BJ (cell line): ENCODE results near the gene CDH22. TPM values are rescaled to one million over a fixed set of nuclear protein-coding genes. Genes with fewer than 3 reads are reported as not detected.

Experiments used
- CTCF ChIA-PET: fragments of 350-600 bp; formaldehyde crosslinking; extraction: SDS; loops from one replicate; lab custom pipeline; 2021; ENCODE audit warnings: antibody characterized with exemption, inconsistent platforms; lab: Yijun Ruan, JAX
- POLR2A ChIA-PET: fragments of 300-600 bp; sonication (Branson Sonifier 250); formaldehyde crosslinking; extraction: SDS; loops from one replicate; lab custom pipeline; 2021; ENCODE audit warnings: antibody characterized with exemption; lab: Charles Lee
- DNase-seq: peaks from one replicate; pipeline ENCODE4 v3.0.0-alpha.2; 2011; ENCODE audit warnings: low read depth
- H3K27me3 ChIP-seq: 2 replicates; pipeline ENCODE4 v1.6.0; 2011; ENCODE audit warnings: low read length; ENCODE audit not compliant: control insufficient read depth, insufficient read depth
- H3K36me3 ChIP-seq: 2 replicates; pipeline ENCODE4 v1.5.1; 2011; ENCODE audit warnings: low read length; ENCODE audit not compliant: control insufficient read depth, insufficient read depth
- H3K4me3 ChIP-seq: 2 replicates; pipeline ENCODE4 v1.5.1; 2011; ENCODE audit warnings: low read depth, mild to moderate bottlenecking, control low read depth, low read length
- CTCF ChIP-seq: IDR thresholded peaks from 2 replicates; pipeline ENCODE4 v1.5.1; 2011; ENCODE audit warnings: low read depth, mild to moderate bottlenecking, control low read depth, inconsistent platforms, low read length, moderate library complexity; ENCODE audit not compliant: insufficient read depth
- polyA plus RNA-seq: library from polyadenylated mRNA; depleted of rRNA; stranded (reverse); fragments of >200 nt; gene quantifications from 2 replicates; pipeline ENCODE4 v1.2.3, GENCODE V29; 2011

CDH22 gene
- polyA plus RNA-seq, 1 experiment = not detected

GRCh38 chr20:46350986-46351267, 42.6 kb upstream of the CDH22 start:
- CTCF ChIA-PET = interaction anchor here (3.1 kb wide), 1 partner anchor 14 kb away, joined by 17 read pairs; no protein-coding TSS in a partner anchor
- no peaks in the 10 kb centered on the region for H3K27me3 ChIP-seq
- no peak overlapping the region for H3K4me3 ChIP-seq
- POLR2A ChIA-PET = no interaction called here
- no peak for TF ChIP-seq CTCF
- peaks cover 18% of the 10 kb centered on the region for H3K36me3 ChIP-seq
- DNase-seq = no peak

GRCh38 chr20:46350201-46350985, 42.1 kb upstream of the CDH22 start:
- Histone ChIP-seq H3K27me3 (no peaks in the 10 kb centered on the region), H3K4me3 (no peak overlapping the region), H3K36me3 (peaks cover 16% of the 10 kb centered on the region)
- TF ChIP-seq CTCF = no peak
- DNase-seq = peak; percentile 63
- ChIA-PET POLR2A (no interaction called here), CTCF (interaction anchor here (0.8 to 3.9 kb wide), 10 partner anchors 8 to 338 kb away, joined by 3 to 35 read pairs (median 12); no protein-coding TSS in a partner anchor)

- Histone ChIP-seq H3K27me3 (no peaks in the 10 kb centered on the region), H3K4me3 (no peak overlapping the region), H3K36me3 (peaks cover 11% of the 10 kb centered on the region)
- TF ChIP-seq CTCF = no peak
- no peak for DNase-seq
- ChIA-PET CTCF (interaction anchor here (0.8 to 3.9 kb wide), 23 partner anchors 8 to 363 kb away, joined by 3 to 35 read pairs (median 9); partner anchors contain the start of gene ELMO2), POLR2A (no interaction called here)
These were observed 41.4 kb upstream of the CDH22 start for GRCh38 chr20:46349742-46350056.

GRCh38 chr20:46349035-46349741, 40.9 kb upstream of the CDH22 start:
- TF ChIP-seq CTCF = peak; percentile 80
- Histone ChIP-seq H3K4me3 (no peak overlapping the region), H3K27me3 (peaks cover under 1% of the 10 kb centered on the region), H3K36me3 (peaks cover 10% of the 10 kb centered on the region)
- CTCF ChIA-PET = interaction anchor here (0.5 to 3.9 kb wide), 37 partner anchors 9 to 389 kb away, joined by 3 to 35 read pairs (median 6); partner anchors contain the start of gene ELMO2
- POLR2A ChIA-PET = no interaction called here
- no peak for DNase-seq
